H1 (cell line): Measurements from ENCODE around the gene RBMS2. TPM values are rescaled to one million over a fixed set of nuclear protein-coding genes. Genes with fewer than 3 reads are reported as not detected.
"Not testable (repeated sequence)": the region's sequence is repeated elsewhere in the genome, so short reads cannot be mapped to it uniquely, and the experiment has no call there.

Experiments
- CTCF ChIA-PET: fragments of 300-600 bp; sonication (Branson Sonifier 250); formaldehyde crosslinking; loops from one replicate; lab custom pipeline; 2021; ENCODE audit not compliant: partially characterized antibody; lab: Charles Lee
- POLR2A ChIA-PET: fragments of 300-600 bp; sonication (Branson Sonifier 250); formaldehyde crosslinking; loops from one replicate; lab custom pipeline; 2021; ENCODE audit warnings: inconsistent platforms; ENCODE audit not compliant: partially characterized antibody; lab: Charles Lee
- DNase-seq, 2 experiments: peaks; one replicate each; pipeline versions ENCODE4 v3.0.0 to v3.0.0-alpha.2; 2010 to 2022; ENCODE audit warnings: low spot score in 2 of 2, low read depth in 1 of 2, mixed read lengths in 1 of 2
- FAIRE-seq: peaks from 2 replicates; lab custom pipeline; 2011; peaks lifted over from hg19 to GRCh38; lab: Jason Lieb, UNC
- H2AFZ ChIP-seq: 2 replicates; pipeline ENCODE4 v1.8.1; 2012; ENCODE audit warnings: low read length, inconsistent platforms
- H2AK5ac ChIP-seq: 2 replicates; pipeline ENCODE4 v1.6.1; 2013; ENCODE audit warnings: low read depth, low read length
- H2BK120ac ChIP-seq: replicated peaks from 2 replicates; pipeline ENCODE3; 2013; ENCODE audit warnings: low read depth, low read length, inconsistent platforms
- H2BK12ac ChIP-seq: 2 replicates; pipeline ENCODE4 v1.6.1; 2013; ENCODE audit warnings: low read depth, low read length
- H2BK15ac ChIP-seq: 2 replicates; pipeline ENCODE4 v1.6.1; 2013; ENCODE audit warnings: low read length
- H2BK20ac ChIP-seq: 2 replicates; pipeline ENCODE4 v1.6.1; 2013; ENCODE audit warnings: low read length
- H2BK5ac ChIP-seq: 2 replicates; pipeline ENCODE4 v1.6.1; 2013; ENCODE audit warnings: low read depth, low read length
- H3K14ac ChIP-seq: 2 replicates; pipeline ENCODE4 v1.6.1; 2013; ENCODE audit warnings: inconsistent platforms; ENCODE audit not compliant: insufficient read length
- H3K18ac ChIP-seq: 2 replicates; pipeline ENCODE4 v1.6.1; 2013; ENCODE audit warnings: low read length; ENCODE audit errors: extremely low read depth
- H3K23ac ChIP-seq: 2 replicates; pipeline ENCODE4 v1.6.1; 2013; ENCODE audit warnings: inconsistent platforms; ENCODE audit not compliant: insufficient read length
- H3K23me2 ChIP-seq: 2 replicates; pipeline ENCODE4 v1.6.1; 2013; ENCODE audit warnings: low read depth, low read length
- H3K27ac ChIP-seq: 2 replicates; pipeline ENCODE4 v1.6.1; 2011; ENCODE audit warnings: low read depth, low read length, inconsistent platforms
- H3K27me3 ChIP-seq, 4 experiments: replicated peaks in 1 of 4; 1 replicate in 1 of 4; 2 replicates in 3 of 4; pipeline versions ENCODE4 v1.6.1 to v1.8.1; 2011 to 2013; ENCODE audit warnings: low read length in 3 of 4, mild to moderate bottlenecking in 3 of 4, inconsistent platforms in 2 of 4, mixed read lengths in 2 of 4, moderate library complexity in 1 of 4; ENCODE audit not compliant: control insufficient read depth in 3 of 4, insufficient read depth in 3 of 4; ENCODE audit errors: extremely low read depth in 1 of 4
- H3K36me3 ChIP-seq, 4 experiments: 2 replicates each; pipeline versions ENCODE4 v1.6.1 to v1.8.1; 2011 to 2013; ENCODE audit warnings: mild to moderate bottlenecking in 4 of 4, low read length in 3 of 4, moderate library complexity in 2 of 4, control low read depth in 1 of 4, inconsistent platforms in 1 of 4; ENCODE audit not compliant: insufficient read depth in 4 of 4, control insufficient read depth in 2 of 4
- H3K4ac ChIP-seq: replicated peaks from 2 replicates; pipeline ENCODE3; 2013; ENCODE audit warnings: low read length, low read depth, mixed read lengths, inconsistent platforms; ENCODE audit not compliant: insufficient read length
- H3K4me1 ChIP-seq, 4 experiments: replicated peaks in 1 of 4; 1 replicate in 1 of 4; 2 replicates in 3 of 4; pipeline versions ENCODE4 v1.6.1 to v1.8.1; 2011 to 2013; ENCODE audit warnings: low read length in 3 of 4, inconsistent platforms in 2 of 4, mixed read lengths in 1 of 4; ENCODE audit not compliant: insufficient read depth in 4 of 4, control insufficient read depth in 3 of 4
- H3K4me2 ChIP-seq, 2 experiments: 2 replicates each; pipeline versions ENCODE4 v1.6.1 to v1.8.1; 2011 to 2013; ENCODE audit warnings: low read depth in 2 of 2, low read length in 2 of 2, control low read depth in 1 of 2, inconsistent platforms in 1 of 2, mild to moderate bottlenecking in 1 of 2; ENCODE audit not compliant: insufficient read depth in 1 of 2
- H3K4me3 ChIP-seq, 4 experiments: fragments of 200-600, 300-600 bp in 1 of 4; sonication (generic), shearing (Covaris generic), sonication (Bioruptor Twin) in 1 of 4; 2 replicates each; pipeline versions ENCODE4 v1.5.1 to v1.8.1; 2011 to 2016; ENCODE audit warnings: low read length in 4 of 4, low read depth in 3 of 4, control low read depth in 2 of 4, inconsistent platforms in 2 of 4, mild to moderate bottlenecking in 2 of 4, mixed read lengths in 1 of 4, moderate library complexity in 1 of 4; ENCODE audit not compliant: insufficient read depth in 2 of 4; ENCODE audit errors: extremely low read depth in 1 of 4
- H3K56ac ChIP-seq: replicated peaks from 2 replicates; pipeline ENCODE3; 2013; ENCODE audit warnings: low read depth, mild to moderate bottlenecking, mixed read lengths, low read length, inconsistent platforms; ENCODE audit not compliant: insufficient read length
- H3K79me1 ChIP-seq: 2 replicates; pipeline ENCODE4 v1.6.1; 2013; ENCODE audit warnings: low read depth, low read length, control low read depth
- H3K79me2 ChIP-seq, 2 experiments: 2 replicates each; pipeline versions ENCODE4 v1.6.1 to v1.8.1; 2012 to 2013; ENCODE audit warnings: low read length in 2 of 2, mild to moderate bottlenecking in 2 of 2, inconsistent platforms in 1 of 2; ENCODE audit not compliant: insufficient read depth in 2 of 2, control insufficient read depth in 1 of 2
- H3K9ac ChIP-seq, 4 experiments: replicated peaks in 1 of 4; 1 replicate in 1 of 4; 2 replicates in 3 of 4; pipeline versions ENCODE4 v1.6.1 to v1.8.1; 2011 to 2013; ENCODE audit warnings: low read depth in 3 of 4, low read length in 3 of 4, control low read depth in 2 of 4, mild to moderate bottlenecking in 2 of 4, moderate library complexity in 2 of 4, inconsistent platforms in 1 of 4; ENCODE audit errors: extremely low read depth in 1 of 4
- H3K9me3 ChIP-seq, 2 experiments: 2 replicates each; pipeline versions ENCODE4 v1.6.1 to v1.8.1; 2012 to 2013; ENCODE audit warnings: mild to moderate bottlenecking in 2 of 2, moderate library complexity in 2 of 2, control low read depth in 1 of 2, inconsistent platforms in 1 of 2, low read depth in 1 of 2, low read length in 1 of 2, mixed read lengths in 1 of 2; ENCODE audit not compliant: insufficient read depth in 2 of 2
- H4K20me1 ChIP-seq, 2 experiments: replicated peaks in 1 of 2; 2 replicates each; pipeline versions ENCODE3 to v1.8.1; 2011 to 2013; ENCODE audit warnings: inconsistent platforms in 2 of 2, low read length in 2 of 2, mild to moderate bottlenecking in 1 of 2; ENCODE audit not compliant: insufficient read depth in 2 of 2, control insufficient read depth in 1 of 2
- H4K5ac ChIP-seq: 2 replicates; pipeline ENCODE4 v1.6.1; 2013; ENCODE audit warnings: low read length, low read depth, mixed read lengths, inconsistent platforms; ENCODE audit not compliant: insufficient read length
- H4K8ac ChIP-seq: 2 replicates; pipeline ENCODE4 v1.8.0; 2013; ENCODE audit warnings: mild to moderate bottlenecking, moderate library complexity, low read length, inconsistent platforms; ENCODE audit not compliant: insufficient read depth; ENCODE audit errors: extremely low read depth
- H4K91ac ChIP-seq: replicated peaks from 2 replicates; pipeline ENCODE3; 2013; ENCODE audit warnings: low read length, mixed read lengths, inconsistent platforms; ENCODE audit not compliant: insufficient read length
- E2F6 ChIP-seq: IDR thresholded peaks from 2 replicates; pipeline ENCODE4 v1.6.1; 2012; ENCODE audit warnings: inconsistent platforms
- WGBS, 2 experiments: shearing (Covaris generic) in 1 of 2; methylation state at CpG; one replicate each; pipeline versions ENCODE4 v1.1.6 to v1.1.7; 2013 to 2015; ENCODE audit warnings: low lambda C conversion rate in 2 of 2, mixed read lengths in 2 of 2, inconsistent platforms in 1 of 2, low coverage in 1 of 2, missing lambda C conversion rate in 1 of 2; ENCODE audit not compliant: insufficient replicate concordance in 2 of 2, insufficient coverage in 1 of 2, insufficient read length in 1 of 2; ENCODE audit errors: extremely low coverage in 1 of 2, missing lambda C conversion rate in 1 of 2; 5-methylcytosine and 5-hydroxymethylcytosine counted together
- polyA plus RNA-seq, 7 experiments: library from polyadenylated mRNA; depleted of rRNA in 3 of 7; stranded (reverse) in 5 of 7; unstranded in 2 of 7; fragments of >200 nt in 5 of 7; fragments of 200-250 nt in 2 of 7; gene quantifications; 1 replicate in 5 of 7; 2 replicates in 1 of 7; 4 replicates in 1 of 7; pipeline versions ENCODE4 v1.2.1 to v1.2.3, GENCODE V29; 2011 to 2013; ENCODE audit warnings: missing spikeins in 2 of 7, mixed read lengths in 2 of 7
- total RNA-seq: library from RNA; stranded (reverse); fragmentation: NEBNext Ultra II Directional; extraction: Animal tissue kit (Norgen Biotek cat#: 25700); gene quantifications from 2 replicates; pipeline ENCODE4 v1.2.1, GENCODE V29; 2021

RBMS2 gene
- total and polyA plus RNA-seq, 2 of the 8 experiments (the other 6 are each of a cell fraction or from before 2014, with no cell fraction given), result 9.6 to 31.3 TPM

- H2AK5ac ChIP-seq, H3K56ac ChIP-seq, H2BK15ac ChIP-seq, POLR2A ChIA-PET, H3K14ac ChIP-seq: not testable (repeated sequence)
- TF ChIP-seq E2F6, result peak; percentile 75
- TF ChIP-seq, all 59 proteins: peak for 1; not testable (repeated sequence) for 58
- DNase-seq, H3K9ac ChIP-seq, H3K36me3 ChIP-seq, H4K91ac ChIP-seq, H3K4me1 ChIP-seq, H4K8ac ChIP-seq, H2BK120ac ChIP-seq, H3K27me3 ChIP-seq, FAIRE-seq, H3K4me3 ChIP-seq, H3K18ac ChIP-seq, H2BK20ac ChIP-seq, H3K79me2 ChIP-seq, H3K23me2 ChIP-seq, H2BK12ac ChIP-seq, H3K79me1 ChIP-seq, H3K27ac ChIP-seq, H4K20me1 ChIP-seq, H3K4me2 ChIP-seq, H4K5ac ChIP-seq, H2BK5ac ChIP-seq, H2AFZ ChIP-seq, H3K4ac ChIP-seq, H3K23ac ChIP-seq: not testable (repeated sequence)
- peaks cover 4 to 16% of the 10 kb centered on the region in 2 experiments; a peak in 2 of 4 replicates for H3K9me3 ChIP-seq
- 74% methylated on average over 14 of the region's 14 CpGs; no CpG with 5 or more reads in 1 of the 2 experiments for WGBS, 2 experiments
- CTCF ChIA-PET, result interaction anchor here (0.6 to 0.9 kb wide), 3 partner anchors 9 to 139 kb away, joined by 3 read pairs; no protein-coding TSS in a partner anchor
These were observed 23.3 kb upstream of the RBMS2 start for GRCh38 chr12:56498126-56498902.
